HPDE6-E6E7 (cell line): ENCODE measurements around the gene SPTAN1.

Experiments
- DNase-seq: peaks from one replicate; pipeline ENCODE4 v3.0.0; 2011; ENCODE audit warnings: missing footprints; ENCODE audit errors: extremely low spot score

The SPTAN1 gene

GRCh38 chr9:128595471-128595870, 43.1 kb downstream of the SPTAN1 start:
- no peak for DNase-seq

GRCh38 chr9:128600099-128600498, 47.7 kb downstream of the SPTAN1 start:
- DNase-seq, result no peak

GRCh38 chr9:128603697-128604096, 51.3 kb downstream of the SPTAN1 start:
- no peak for DNase-seq

- DNase-seq, result no peak
These were observed 55.4 kb downstream of the SPTAN1 start for GRCh38 chr9:128607642-128608350.

- DNase-seq, result no peak
These were observed 58.5 kb downstream of the SPTAN1 start for GRCh38 chr9:128610897-128611296.

- DNase-seq, result no peak
These were observed 59.4 kb downstream of the SPTAN1 start for GRCh38 chr9:128611600-128612394.

GRCh38 chr9:128614728-128615127, 62.3 kb downstream of the SPTAN1 start:
- DNase-seq, result no peak

- DNase-seq, result no peak
These were observed 63.2 kb downstream of the SPTAN1 start for GRCh38 chr9:128615571-128615970.

- no peak for DNase-seq
These were observed 65.6 kb downstream of the SPTAN1 start for GRCh38 chr9:128617943-128618342.

- DNase-seq, result no peak
These were observed 66.7 kb downstream of the SPTAN1 start for GRCh38 chr9:128619127-128619526.

- DNase-seq, result no peak
These were observed 67.4 kb downstream of the SPTAN1 start for GRCh38 chr9:128619779-128620178.

- no peak for DNase-seq
These were observed 69.5 kb downstream of the SPTAN1 start for GRCh38 chr9:128621730-128622455.

- DNase-seq, result no peak
These were observed 72.2 kb downstream of the SPTAN1 start for GRCh38 chr9:128624566-128624965.

GRCh38 chr9:128625391-128626146, 73.2 kb downstream of the SPTAN1 start:
- no peak for DNase-seq

GRCh38 chr9:128626181-128626580, 73.8 kb downstream of the SPTAN1 start:
- no peak for DNase-seq

GRCh38 chr9:128627127-128627715, 74.8 kb downstream of the SPTAN1 start:
- DNase-seq, result no peak

- no peak for DNase-seq
These were observed 75.5 kb downstream of the SPTAN1 start for GRCh38 chr9:128627906-128628305.

- DNase-seq, result no peak
These were observed 76.2 kb downstream of the SPTAN1 start for GRCh38 chr9:128628471-128629048.

GRCh38 chr9:128629136-128629535, 76.7 kb downstream of the SPTAN1 start:
- no peak for DNase-seq

- DNase-seq, result no peak
These were observed 77.6 kb downstream of the SPTAN1 start for GRCh38 chr9:128629852-128630545.
